NCI-H2171 (cell line): ENCODE measurements around the gene C1QA.

ENCODE experiments used
- DNase-seq: peaks from one replicate; lab custom pipeline; 2025; lab: John Stamatoyannopoulos, UW

C1QA gene, protein sequence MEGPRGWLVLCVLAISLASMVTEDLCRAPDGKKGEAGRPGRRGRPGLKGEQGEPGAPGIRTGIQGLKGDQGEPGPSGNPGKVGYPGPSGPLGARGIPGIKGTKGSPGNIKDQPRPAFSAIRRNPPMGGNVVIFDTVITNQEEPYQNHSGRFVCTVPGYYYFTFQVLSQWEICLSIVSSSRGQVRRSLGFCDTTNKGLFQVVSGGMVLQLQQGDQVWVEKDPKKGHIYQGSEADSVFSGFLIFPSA

DNA sequence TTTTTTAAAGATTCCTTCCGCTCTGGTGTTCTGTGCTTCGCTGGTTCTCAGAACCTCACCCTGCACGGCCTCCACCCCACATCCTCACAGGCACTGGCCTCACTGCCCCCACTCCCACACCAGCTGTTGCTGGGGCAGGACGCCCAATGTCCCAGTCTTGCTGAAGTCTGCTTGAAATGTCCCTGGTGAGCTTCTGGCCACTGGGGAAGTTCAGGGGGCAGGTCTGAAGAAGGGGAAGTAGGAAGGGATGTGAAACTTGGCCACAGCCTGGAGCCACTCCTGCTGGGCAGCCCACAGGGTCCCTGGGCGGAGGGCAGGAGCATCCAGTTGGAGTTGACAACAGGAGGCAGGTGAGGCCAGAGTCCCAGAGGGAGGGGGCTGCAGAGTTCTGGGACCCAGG is at the start of gene C1QA:
Gene C1QA, plus strand, starts transcription at position 276 of the 400 bp plus-strand sequence. CDS start 989 bp downstream, outside the sequence.
- no peak for DNase-seq

DNA sequence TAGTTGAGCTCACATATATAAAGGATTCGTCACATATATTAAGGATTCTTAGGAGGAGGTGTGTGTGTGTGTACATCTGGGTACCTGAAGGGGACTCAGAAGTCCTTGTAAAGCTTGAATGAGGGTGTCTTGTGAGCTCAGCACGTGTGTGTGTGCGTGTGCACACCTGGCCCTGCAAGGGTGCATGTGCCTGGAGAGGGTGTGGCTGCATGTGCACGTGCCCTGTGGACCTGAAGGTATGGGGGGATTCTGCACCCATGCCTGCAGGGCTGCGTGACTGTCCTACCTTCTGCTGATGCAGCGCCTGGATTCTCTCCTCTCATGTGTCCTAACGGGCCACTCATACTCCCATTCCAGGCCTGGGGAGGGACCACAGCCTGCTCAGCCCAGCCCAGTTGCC is 49.2 kb upstream of the C1QA start:
- DNase-seq: no peak

DNA sequence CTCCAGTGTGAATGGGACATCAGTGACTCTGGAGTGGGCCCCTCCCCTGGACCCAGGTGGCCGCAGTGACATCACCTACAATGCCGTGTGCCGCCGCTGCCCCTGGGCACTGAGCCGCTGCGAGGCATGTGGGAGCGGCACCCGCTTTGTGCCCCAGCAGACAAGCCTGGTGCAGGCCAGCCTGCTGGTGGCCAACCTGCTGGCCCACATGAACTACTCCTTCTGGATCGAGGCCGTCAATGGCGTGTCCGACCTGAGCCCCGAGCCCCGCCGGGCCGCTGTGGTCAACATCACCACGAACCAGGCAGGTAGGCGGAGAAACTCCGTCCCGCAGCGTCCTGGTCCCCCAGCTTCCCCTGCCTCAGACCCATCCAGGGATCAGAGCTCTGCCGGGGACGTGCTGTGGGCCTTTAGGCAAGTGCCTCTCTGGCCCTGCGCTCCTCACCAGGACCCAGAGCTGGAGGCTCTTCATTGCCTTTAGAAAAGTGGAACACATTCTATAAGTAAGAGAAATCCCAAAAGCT is 47.5 kb upstream of the C1QA start:
- DNase-seq: no peak

DNA sequence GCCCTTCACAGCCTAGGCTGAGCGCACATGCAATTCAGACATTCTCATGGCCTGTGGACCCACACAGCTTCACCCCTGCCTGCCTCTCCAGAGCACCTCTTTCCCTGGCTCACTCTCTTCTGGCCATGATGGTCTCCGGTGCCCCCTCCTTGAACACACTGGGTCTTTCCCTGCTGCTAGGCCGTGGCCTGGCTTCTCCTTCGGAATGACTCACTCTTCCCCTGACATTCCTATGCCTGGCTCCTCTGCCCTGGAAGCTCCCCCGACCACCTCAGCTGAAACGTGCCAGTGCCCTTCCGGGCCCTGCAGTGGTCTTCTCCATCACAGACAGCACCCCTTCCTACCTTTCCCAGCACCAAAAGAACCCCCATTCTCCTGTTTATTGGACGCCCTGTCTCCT is 44.9 kb upstream of the C1QA start:
- DNase-seq: no peak

DNA sequence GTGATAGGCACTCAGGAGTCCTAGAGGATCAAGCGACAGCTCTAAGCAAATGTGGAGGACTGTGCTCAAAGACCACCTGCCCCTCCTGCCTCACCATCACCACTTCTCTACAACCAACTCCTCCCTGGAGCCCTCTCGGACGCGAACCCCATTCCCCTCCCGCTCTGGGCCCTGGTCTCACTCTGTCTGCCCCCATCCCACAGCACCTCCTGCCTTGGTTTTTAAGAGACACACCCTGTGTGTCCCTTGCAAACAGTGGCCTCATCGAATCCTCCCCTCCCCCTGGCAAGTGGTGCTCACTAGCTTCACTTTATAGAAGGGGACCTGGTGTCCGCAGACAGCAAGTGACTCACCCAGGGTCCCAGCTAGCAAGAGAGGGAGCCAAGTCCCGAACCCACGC is 44.4 kb upstream of the C1QA start:
- DNase-seq: no peak

DNA sequence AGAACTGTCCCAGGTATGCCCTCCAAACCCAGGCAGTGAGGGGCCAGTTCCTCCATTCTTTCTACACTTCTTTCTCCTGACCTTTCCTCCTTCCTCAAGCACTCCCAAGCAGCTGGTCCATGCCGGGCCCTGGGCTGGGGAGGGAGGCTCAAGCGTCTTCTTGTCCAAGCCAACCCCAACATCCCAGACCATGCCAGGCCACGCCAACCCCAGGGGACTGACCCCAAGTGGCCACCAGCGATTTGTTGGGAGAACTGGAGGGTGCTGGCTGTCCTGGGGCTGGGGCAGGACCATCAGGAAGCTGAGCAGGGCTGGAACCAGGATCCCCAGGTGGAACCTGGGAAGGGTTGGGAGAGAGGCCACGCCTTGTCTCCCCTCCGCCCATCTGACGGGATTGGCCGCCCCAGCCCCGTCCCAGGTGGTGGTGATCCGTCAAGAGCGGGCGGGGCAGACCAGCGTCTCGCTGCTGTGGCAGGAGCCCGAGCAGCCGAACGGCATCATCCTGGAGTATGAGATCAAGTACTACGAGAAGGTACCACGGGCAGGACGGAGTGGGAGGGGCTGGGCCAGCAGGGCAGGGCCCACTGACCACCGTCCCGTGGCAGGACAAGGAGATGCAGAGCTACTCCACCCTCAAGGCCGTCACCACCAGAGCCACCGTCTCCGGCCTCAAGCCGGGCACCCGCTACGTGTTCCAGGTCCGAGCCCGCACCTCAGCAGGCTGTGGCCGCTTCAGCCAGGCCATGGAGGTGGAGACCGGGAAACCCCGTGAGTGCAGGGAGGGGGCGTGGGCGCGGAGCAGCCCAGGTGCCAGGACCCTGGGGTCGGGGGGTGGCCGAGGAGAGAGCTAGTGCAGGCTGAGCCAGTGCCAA is 43.3 kb upstream of the C1QA start:
- no peak for DNase-seq

DNA sequence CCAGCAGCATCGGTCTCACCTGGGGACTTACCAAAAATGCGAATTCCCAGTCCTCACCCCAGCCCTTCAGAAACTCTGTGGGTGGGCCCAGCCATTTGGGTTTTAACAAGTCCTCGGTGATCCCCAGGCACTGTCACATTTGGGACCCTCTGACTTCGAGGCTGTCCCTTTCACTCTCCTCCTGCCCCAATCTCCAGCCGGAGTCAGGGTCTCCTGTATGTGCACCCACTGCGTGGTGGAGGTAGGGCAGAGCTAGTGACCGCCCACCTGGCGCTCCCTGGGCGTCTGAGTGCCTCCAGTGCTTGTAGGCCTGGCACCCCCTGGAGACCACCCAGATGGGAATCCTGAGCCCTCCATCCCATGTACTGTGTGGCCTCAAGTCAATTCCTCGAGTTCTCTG is 42.0 kb upstream of the C1QA start:
- DNase-seq: no peak

DNA sequence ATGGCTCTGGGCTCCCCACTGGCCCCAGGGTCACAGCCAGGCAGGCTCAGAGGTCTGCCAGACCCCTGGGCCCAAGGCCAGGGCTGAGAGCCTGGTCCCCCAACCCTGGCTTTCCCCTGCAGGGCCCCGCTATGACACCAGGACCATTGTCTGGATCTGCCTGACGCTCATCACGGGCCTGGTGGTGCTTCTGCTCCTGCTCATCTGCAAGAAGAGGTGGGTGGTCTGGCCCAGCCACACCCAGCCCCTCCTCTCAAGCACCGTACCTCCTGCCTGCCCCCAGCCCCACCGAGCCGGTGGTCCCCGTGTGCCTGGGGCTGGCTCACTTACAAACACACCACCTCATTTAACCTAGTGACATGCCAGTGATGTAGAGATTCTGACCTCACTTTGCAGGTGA is 41.3 kb upstream of the C1QA start:
- no peak for DNase-seq

DNA sequence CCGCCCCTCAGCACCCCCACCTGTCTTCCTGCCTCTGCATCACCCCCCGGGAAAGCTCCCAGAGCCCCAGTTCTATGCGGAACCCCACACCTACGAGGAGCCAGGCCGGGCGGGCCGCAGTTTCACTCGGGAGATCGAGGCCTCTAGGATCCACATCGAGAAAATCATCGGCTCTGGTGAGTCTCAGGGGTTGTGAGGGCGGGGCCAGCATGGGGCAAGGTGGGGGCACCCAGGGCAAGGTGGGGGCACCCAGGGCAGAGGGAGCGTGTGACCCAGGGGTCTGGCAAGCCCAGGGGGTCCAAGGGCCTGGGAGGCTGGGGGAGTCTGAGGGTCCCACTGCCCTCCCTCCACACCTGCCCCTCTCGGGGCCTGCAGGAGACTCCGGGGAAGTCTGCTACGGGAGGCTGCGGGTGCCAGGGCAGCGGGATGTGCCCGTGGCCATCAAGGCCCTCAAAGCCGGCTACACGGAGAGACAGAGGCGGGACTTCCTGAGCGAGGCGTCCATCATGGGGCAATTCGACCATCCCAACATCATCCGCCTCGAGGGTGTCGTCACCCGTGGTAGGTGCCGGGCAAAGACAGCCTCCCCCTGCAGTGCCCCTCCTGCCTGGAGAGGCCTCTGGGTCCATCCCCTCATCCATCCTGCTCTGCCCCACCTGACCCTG is 39.0 kb upstream of the C1QA start:
- no peak for DNase-seq

DNA sequence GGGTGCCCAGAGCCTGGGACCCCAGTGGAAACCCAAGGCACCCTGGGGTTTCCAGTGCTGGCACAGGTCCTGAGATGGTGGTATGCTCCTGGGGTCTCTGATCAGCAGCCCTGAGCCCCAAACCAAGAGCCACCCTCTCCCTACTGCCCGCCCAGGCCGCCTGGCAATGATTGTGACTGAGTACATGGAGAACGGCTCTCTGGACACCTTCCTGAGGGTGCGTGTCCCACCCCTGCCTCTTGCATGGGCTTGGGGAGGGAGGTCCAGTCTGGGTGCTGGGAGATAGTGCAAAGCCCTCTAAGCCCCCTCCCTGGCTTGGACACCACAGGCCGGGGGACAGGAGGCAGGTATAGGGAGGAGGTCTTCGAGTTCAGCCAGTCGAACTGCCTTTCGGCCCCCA is 38.4 kb upstream of the C1QA start:
- no peak for DNase-seq

DNA sequence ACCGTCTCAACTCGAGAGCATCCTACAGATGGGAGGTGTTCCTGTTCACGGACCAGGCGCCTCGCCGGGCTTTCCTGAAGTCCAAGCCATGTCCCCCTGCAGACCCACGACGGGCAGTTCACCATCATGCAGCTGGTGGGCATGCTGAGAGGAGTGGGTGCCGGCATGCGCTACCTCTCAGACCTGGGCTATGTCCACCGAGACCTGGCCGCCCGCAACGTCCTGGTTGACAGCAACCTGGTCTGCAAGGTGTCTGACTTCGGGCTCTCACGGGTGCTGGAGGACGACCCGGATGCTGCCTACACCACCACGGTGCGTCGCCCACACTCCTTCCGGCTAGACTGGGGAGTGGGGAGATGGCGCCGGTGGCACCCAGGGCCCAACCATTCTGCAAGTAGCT is 37.7 kb upstream of the C1QA start:
- no peak for DNase-seq

DNA sequence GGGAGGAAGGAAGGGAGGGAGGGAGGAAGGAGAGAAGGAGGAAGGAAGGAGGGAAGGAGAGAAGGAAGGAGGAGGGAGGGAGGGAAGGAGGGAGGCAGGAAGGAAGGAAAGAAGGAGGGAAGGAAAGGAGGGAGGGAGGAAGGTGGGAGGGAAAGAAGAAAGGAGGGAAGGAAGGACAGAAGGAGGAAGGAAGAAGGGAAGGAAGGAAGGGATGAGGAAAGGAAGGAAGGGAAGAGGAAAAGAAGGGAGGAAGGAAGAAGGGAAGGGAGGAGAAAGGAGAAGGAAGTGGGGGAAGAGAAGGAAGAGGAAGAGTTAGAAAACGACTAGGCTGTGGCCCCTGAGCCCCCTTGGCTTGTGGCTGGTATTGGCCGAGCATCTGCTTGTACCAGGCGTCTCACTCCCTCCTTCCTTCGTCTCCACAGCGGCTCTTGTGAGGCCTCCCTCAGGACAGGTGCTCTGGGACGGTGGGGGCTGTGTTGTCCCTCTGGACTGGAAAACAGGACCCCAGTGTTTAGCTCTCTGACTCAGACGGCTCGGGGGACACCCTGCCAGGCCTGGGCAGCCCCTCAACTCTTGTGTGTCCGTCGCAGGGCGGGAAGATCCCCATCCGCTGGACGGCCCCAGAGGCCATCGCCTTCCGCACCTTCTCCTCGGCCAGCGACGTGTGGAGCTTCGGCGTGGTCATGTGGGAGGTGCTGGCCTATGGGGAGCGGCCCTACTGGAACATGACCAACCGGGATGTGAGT is 36.2 kb upstream of the C1QA start:
- DNase-seq: no peak

DNA sequence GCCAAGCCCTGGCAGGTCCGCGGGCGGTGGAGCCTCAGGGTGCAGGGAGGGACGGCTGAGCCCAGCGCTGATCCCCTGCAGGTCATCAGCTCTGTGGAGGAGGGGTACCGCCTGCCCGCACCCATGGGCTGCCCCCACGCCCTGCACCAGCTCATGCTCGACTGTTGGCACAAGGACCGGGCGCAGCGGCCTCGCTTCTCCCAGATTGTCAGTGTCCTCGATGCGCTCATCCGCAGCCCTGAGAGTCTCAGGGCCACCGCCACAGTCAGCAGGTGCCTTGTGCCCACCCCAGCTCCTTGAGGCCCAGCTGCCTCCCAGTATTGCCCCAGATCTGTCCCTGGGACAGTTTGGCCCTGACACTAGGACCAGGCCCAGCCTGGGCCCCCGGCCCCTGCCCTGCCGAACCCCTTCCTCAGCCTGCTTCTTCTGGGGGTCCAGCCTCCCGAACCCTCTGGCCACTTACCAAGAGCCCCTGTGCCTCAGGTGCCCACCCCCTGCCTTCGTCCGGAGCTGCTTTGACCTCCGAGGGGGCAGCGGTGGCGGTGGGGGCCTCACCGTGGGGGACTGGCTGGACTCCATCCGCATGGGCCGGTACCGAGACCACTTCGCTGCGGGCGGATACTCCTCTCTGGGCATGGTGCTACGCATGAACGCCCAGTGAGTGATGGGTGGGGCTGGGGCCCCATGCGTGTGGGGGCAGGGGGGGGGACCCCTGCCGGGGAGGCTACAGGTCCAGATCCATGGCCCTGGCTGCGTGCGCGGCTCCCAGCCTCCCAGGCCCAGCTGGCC is 35.4 kb upstream of the C1QA start:
- DNase-seq: no peak

DNA sequence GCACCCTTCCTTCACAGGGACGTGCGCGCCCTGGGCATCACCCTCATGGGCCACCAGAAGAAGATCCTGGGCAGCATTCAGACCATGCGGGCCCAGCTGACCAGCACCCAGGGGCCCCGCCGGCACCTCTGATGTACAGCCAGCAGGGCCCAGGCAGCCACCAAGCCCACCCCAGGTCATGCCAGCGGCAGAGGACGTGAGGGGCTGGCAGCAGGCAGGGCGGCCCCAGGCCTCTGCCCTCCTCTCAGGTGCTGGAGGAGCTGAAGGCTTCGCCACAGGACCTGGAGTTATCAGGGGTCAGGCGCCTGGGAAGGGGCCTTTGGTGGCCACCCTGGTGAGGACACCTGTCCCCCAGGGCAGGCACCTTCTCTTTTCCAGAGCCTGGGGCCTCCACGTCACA is 34.8 kb upstream of the C1QA start:
- no peak for DNase-seq

DNA sequence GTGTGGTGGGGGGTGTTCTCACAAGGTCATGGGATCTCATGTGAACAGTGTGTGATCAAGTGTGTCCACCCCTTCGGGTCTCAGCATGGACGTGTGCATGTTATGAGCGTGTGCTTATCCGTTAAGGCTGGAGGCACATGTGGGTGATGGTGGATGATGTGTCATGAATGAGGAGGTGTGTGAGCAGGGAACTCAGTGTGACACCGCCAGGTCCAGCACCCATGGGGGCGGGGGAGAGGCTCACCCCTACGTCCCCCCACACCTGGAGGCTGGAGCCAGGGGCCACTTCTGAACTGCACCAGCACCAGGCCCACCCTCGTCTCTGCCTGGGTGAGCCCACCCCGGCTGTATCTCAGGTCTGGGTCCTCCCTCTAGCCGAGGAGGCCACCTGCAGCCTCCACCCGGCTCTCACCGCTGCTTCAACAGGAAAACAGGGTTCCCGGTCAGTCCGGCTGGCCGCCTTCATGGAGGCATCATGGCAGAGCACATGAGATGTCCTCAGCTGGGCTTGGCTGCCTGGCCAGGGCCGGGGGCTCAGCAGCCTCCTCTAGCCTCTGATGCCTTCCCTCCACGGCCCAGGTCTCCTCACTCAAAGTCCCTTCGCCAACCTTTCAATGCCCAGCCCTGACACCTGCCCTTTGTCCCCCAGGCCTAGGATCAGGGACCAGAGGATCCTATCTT is 34.2 kb upstream of the C1QA start:
- DNase-seq: no peak

DNA sequence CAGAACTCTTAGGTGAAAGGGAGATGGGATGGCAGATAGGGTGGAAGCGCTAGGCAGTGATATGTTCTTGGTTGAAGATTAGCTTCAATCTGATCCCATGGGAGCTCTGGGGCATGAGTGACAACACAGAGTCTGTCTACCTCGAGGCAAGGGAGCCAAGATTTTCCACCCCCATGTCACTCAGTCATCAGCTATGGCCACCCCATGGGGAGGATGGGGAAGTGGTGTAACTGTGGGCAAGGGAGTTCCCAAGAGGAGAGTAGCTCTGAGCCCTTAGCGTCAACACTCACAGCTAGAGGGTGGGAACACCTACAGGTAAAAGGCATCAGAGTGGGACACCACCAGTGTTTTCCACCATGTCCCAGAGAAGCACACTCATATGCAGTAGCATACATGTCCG is 30.3 kb upstream of the C1QA start:
- DNase-seq: no peak

DNA sequence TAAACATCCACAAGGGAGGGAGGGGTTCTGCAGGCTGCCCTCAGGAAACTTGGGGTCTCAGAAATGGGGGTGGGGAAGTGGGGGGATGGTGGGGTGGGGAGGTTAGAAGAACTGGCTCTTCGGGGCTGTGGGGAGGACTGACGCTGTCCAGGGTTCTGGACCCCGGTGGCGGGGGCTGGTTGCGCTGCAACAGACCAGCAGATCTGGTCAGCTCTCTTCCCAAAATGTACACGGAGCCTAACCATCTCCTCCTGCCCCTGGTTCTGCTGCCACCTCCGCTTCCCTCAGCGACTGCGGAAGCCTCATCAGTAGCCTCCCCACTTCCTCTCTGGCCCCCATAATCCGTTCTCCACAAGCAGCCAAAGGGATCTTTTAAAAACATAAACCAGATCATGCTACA is 29.3 kb upstream of the C1QA start:
- no peak for DNase-seq

DNA sequence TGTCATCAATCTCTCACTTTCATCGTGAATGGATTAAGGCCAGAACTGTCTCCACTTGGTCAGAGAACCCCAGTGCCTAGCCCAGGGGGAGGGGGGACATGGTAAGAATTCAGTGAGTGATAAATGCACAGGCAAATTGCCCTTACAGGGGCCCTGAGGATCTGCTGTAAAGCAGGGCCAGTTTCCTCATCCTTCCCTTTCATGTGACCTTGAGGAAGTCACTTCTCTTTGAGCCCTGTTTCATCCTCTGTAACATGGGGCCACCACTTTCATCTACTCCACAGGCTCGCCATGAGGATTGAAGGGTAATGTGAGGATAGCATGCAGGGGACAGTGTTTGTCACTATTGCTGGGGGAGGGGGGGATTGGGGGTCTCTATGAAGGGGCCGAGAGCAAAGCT is 28.1 kb upstream of the C1QA start:
- DNase-seq: no peak

DNA sequence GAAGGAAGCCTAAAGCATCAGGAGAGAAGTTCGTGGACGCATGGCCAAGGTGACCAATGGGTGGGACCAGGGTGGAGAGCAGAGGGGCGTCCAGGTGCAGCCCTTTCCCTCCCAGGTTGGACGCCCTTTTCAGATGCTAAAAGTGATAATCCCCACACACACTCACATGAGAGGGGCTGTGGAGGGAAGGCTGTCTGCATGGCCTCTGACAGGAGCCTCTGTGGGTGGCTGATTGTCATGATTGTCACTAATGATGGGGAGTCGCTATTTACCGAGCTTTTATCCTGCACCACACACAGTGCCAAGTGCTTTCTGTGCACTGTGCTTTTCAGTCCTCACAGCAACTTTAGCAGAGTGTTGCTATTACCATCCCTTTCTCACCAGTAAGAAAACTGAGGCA is 27.1 kb upstream of the C1QA start:
- no peak for DNase-seq

DNA sequence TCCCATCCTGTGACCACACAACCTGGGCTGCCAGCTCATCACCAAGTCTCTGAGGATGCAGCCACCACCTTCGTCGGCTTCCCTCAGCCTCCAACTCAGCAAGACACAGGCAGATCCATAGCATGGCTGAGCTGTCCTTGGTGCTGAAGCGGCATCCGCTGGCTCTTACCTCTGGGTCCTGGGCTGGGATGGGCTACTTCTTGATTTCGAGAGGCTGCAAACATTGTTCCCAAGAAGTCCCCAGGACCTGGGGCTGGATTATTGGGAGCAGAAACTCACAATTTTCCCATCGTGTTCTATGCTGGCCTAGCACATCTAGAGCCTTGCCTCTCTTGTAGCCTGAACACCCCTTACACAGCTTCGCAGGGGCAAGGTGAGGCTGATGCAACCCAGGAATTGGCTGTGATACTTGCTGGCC is 24.9 kb upstream of the C1QA start:
- DNase-seq: no peak
